Erythroblast (primary cell): ENCODE data around the gene PIRT.

Experiments
- GATA1 ChIP-seq: IDR thresholded peaks from 2 replicates; pipeline ENCODE4 v1.6.1; 2011; ENCODE audit warnings: low read depth, mild to moderate bottlenecking, control low read depth, low read length, moderate library complexity
- POLR2A ChIP-seq: IDR thresholded peaks from 2 replicates; pipeline ENCODE4 v1.6.1; 2011; ENCODE audit warnings: mild to moderate bottlenecking, low read length

DNA sequence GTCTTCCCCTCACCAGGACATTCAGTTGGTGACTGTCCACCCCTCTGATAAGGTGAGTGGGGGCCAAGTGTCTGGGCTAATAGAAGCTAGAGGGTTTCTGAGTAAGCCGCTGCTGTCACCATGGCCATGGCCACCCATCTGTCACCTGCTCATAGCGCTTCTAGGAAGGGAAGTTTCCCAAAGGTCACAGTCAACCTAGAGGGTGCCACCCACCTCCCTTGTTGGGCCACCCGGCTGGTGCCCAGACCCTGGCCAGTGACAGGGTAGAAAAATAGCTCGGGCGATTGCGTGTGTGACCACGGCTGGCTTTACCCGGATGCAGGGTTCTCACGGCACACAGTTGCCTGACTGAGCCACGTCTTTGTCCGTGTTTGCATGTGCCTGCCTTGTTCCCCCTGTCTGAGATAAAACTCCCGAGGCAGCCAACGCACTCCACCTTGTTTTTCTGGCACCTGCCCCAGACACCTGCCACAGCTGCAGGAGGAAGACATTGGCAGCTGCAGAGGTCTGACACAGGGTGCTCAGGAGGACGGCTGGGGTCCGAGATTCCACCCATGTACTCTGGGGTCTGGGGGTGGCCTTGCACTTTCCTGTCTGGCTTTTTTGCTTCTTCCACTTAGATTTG lies 809 bp downstream of the PIRT start:
- TF ChIP-seq POLR2A (no peak), GATA1 (no peak)
